ENCODE measurements around the gene FN3KRP.

Gene FN3KRP

GRCh38 chr17:82687871-82688270 is 28.6 kb upstream of the FN3KRP start:
- no peak for DNase-seq

DNA sequence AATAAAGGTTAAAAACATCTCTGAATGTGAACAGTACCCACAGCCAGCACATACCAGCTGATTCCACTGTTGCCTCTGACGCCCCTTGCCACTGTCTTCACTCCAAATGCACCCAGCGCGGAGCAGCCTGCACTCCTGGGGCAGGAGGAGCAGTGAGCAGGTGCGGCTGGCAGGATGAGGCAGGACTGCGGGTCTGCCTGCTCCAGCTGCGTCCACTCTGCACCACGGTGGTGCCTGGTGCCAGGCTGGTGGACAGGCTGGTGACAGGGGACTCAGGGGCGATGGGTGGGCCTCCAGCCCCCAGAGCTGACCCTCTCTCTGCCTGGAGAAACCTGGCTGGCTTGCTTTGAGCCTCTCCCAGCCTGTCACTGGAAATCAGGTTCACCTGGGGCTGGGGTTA is 27.4 kb upstream of the FN3KRP start:
- no peak for DNase-seq

DNA sequence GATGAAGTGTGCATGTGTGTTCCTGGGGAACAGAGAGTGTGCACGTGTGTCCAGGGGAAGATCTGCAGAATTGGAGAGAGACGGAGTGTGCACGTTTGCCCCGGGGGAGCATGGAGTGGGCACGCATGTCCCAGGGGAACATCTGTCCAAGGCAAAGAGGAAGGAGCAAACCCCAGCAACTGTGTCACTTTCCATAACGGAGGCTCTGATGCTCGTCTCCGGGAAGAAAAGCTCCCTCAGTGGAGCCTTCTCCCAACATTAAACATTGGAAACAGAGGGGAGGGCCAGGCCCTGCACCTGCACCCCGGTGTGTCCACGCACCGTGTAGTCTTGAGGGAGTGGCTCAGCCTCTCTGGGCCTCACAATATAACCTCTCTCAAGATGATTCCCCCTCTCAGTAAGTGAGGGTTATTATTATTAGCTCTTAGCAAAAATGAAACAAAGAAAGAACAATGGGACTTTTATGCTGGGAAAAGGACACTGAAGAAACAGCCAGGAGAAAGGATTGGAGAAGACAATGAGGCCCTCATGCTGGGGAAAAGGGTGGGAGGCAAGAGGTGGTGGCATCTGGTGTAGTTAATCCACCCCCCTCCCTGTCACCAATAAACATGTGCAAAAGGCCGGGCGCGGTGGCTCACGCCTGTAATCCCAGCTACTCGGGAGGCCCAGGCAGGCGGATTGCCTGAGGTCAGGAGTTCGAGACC is 25.6 kb upstream of the FN3KRP start:
- no peak for DNase-seq

- DNase-seq = no peak
These were observed 24.8 kb upstream of the FN3KRP start for GRCh38 chr17:82691714-82692113.

- no peak for DNase-seq
These were observed 24.2 kb upstream of the FN3KRP start for GRCh38 chr17:82692268-82692667.

DNA sequence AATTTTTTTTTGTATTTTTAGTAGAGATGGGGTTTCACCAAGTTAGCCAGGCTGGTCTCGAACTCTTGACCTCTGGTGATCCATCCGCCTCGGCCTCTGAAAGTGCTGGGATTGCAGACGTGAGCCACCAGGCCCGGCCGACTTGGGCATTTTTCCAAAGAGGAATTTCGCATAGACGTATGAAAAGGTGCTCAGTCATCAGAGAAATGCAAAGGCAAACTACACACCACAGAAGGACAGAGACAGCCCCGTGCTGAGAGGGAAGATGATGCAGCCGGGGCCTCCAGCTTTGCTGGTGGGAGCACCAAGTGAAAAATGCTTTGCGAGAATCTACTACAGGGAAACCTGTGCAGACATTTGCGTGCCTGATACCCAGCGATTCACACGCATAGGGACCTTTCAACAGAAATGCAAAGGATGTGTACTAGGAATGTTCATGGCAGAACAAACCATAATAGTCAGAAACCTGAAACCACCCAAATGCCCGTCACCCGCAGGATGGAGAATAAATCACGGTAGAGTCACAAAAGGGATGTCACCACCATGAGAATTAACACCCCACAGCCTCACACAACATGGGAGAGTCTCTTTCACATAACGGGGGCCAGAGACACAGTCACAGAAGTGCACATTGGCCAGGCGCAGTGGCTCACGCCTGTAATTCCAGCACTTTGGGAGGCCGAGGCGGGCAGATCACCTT is 23.2 kb upstream of the FN3KRP start:
- DNase-seq = no peak

- DNase-seq = no peak
These were observed 21.9 kb upstream of the FN3KRP start for GRCh38 chr17:82694647-82695046.

- DNase-seq = no peak
These were observed 20.2 kb upstream of the FN3KRP start for GRCh38 chr17:82696259-82696658.

GRCh38 chr17:82696916-82697807 is 19.3 kb upstream of the FN3KRP start:
- DNase-seq = no peak

DNA sequence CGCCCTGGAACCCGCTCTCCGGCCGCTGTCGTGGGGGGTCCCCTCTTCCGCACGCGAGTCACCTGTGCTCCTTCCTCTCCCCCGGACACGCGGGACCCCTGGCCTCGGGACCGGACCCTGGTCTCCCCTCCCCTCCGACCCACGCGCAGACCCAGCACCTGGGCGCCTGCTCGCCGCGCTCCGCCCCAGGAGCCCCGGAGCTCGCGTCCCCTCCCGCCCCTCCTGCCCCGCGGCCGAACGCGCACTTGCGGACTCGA is 18.8 kb upstream of the FN3KRP start:
- DNase-seq = no peak

- peak; percentile 100 for DNase-seq
These were observed 18.2 kb upstream of the FN3KRP start, which contains the start of gene RAB40B for GRCh38 chr17:82698065-82698973. TSS of gene RAB40B (minus strand) at chr17:82698698. CDS start at chr17:82698596, 102 bp downstream.

- DNase-seq = no peak
These were observed 17.5 kb upstream of the FN3KRP start for GRCh38 chr17:82698974-82699442.

GRCh38 chr17:82699551-82699950 is 17.0 kb upstream of the FN3KRP start:
- DNase-seq = no peak

GRCh38 chr17:82702231-82702927 is 14.1 kb upstream of the FN3KRP start:
- no peak for DNase-seq

DNA sequence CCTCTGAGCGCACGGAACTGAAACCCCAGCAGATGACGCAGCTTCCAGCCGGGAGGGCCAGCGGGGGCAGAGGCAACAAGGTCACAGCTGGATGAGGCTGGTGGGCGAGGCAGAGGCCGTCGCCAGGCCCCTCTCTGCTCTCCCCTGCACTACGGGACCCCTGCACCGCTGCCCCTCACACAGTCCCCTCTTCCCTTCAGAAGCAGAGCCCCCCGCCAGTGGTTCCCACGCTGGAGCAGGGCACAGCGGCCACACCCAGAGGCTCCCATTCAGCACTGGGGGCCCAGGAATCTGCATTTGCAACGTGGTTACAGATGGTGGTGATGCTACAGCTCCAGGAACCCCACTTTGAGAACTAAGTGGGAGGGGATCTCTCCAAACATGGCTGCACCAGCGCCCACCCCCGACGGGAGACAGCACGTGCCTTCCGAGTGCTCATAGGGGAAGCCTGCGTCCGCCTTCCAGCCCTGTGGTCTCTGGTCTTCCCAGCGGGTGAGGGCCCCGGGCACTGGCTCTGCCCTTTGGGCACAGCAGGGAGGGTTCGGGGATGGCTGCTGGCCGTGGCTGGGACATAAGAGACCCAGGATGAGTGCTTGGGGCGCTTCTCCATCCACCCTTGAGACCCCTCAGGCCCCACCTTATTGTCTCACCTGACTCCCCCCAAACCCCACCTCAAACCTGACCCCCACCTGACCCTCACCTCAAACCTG is 13.3 kb upstream of the FN3KRP start:
- no peak for DNase-seq

DNA sequence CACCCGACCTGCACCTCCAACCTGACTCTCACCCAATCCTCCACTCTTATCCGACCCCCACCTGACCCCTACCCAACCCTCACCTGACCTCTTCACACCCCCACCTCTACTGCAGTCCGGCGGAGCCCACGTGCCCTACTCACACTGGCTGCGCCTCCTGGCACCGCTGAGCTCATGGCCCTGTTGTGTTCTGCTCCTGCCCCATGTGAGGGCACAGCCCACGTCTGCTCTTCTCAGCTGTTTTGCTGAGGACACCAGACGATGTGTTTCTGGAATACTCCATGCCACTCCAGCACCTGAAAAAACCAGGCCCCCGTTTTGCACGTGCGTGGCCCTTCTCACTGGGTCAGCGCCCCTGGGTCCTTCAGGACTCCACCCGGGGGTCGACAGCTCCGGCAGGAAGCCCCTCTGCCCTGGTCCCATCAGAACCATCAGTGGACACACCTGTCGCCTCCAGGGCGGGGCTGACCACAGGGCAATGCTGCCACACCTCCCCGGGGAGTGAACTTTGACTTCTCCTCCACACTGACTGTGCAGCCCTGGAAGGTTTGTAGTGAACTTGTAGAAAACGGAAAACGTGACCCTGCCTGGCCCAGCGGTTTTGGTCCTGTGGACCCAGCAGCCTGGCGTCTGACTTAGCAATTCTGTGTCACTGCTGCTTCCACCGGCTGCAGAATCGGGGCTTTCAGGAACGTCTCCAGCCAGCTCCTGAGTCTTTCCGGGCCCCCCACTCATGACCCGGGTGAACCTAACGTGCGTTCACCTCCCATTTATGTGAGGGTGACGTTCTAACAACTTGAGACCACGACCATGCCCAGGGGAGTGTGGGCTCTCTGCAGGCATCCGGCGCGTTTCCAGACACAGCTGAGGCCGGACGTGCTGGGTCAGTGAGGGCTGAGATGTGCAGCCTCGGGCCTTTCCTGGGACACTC is 12.3 kb upstream of the FN3KRP start:
- no peak for DNase-seq

GRCh38 chr17:82704886-82705285 is 11.6 kb upstream of the FN3KRP start:
- no peak for DNase-seq

DNA sequence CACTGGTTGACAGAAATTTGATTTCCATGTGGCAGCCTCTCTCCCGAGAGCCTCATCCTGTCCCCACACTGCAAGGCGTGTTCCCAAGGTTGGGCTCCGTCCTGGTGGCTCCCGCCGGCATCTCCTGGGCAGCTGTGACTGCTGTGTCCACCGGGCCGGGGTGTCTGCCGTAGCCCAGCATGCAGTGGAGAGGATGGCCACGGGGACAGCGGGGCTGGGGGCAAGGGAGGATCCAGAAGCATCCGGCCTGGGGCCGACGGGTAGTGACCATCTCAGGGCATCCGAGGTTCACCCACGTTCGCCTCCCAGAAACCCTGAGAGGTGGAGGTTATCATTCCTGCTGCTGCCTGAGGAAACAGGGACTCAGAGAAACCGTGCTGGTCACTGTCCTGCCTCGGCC is 10.8 kb upstream of the FN3KRP start:
- DNase-seq = no peak

- DNase-seq = no peak
These were observed 7.4 kb upstream of the FN3KRP start for GRCh38 chr17:82709024-82709675.
